GM21717 (cell line): ENCODE measurements around the gene TMEM168.

Source experiments
- ATAC-seq: cut with Tn5 transposase; IDR thresholded peaks from one replicate; pipeline ENCODE4 v1.9.1; 2021; ENCODE audit warnings: mild to moderate bottlenecking, moderate library complexity; ENCODE audit not compliant: unreplicated experiment

Gene TMEM168

GRCh38 chr7:112723416-112723815 is 66.8 kb downstream of the TMEM168 start:
- ATAC-seq: no peak

- ATAC-seq: no peak
Measured at GRCh38 chr7:112721366-112721765, 68.8 kb downstream of the TMEM168 start.

GRCh38 chr7:112715525-112715924 is 74.7 kb downstream of the TMEM168 start:
- ATAC-seq: no peak

GRCh38 chr7:112714917-112715316 is 75.3 kb downstream of the TMEM168 start:
- ATAC-seq: no peak
